ENCODE measurements around the gene CD47. TPM values are rescaled to one million over a fixed set of nuclear protein-coding genes. Genes with fewer than 3 reads are reported as not detected.

CD47 gene
- total and polyA plus RNA-seq, 2 of the 4 experiments (the other 2 are of a cell fraction), result 45.9 to 52.0 TPM

GRCh38 chr3:108097322-108098002 lies 6.6 kb upstream of the CD47 start:
- Histone ChIP-seq H3K4me3 (ENCODE audit: insufficient read depth, low read depth, low read length) (no peak overlapping the region), H3K56ac (ENCODE audit: extremely low read depth, insufficient read depth, low read length) (no peak overlapping the region), H3K4ac (ENCODE audit: low read depth, low read length) (no peak overlapping the region), H2BK120ac (ENCODE audit: low read depth, low read length) (no peak overlapping the region), H3K27ac (ENCODE audit: insufficient read depth, low read length) (no peak overlapping the region), H3K4me2 (ENCODE audit: low read depth, low read length) (no peak overlapping the region), H4K91ac (ENCODE audit: insufficient read depth, low read depth, low read length) (no peak overlapping the region), H4K5ac (ENCODE audit: low read depth, low read length) (no peak overlapping the region), H2BK15ac (ENCODE audit: low read depth, low read length) (no peak overlapping the region), H3K9ac (ENCODE audit: low read depth, low read length) (no peak overlapping the region), H2AK5ac (ENCODE audit: low read depth, low read length) (no peak overlapping the region), H3K36me3 (ENCODE audit: control insufficient read depth, insufficient read depth, low read length) (no peaks in the 10 kb centered on the region), H3K79me1 (ENCODE audit: low read depth in 1 of 2, low read length in 2 of 2) (no peaks in the 10 kb centered on the region), H3K4me1 (ENCODE audit: control insufficient read depth, insufficient read depth, low read length) (peaks cover 3% of the 10 kb centered on the region), H3K23ac (ENCODE audit: low read depth, low read length) (no peak overlapping the region), H2BK5ac (ENCODE audit: low read depth, low read length, poor library complexity, severe bottlenecking) (no peak overlapping the region), H2AK9ac (replicated peaks; ENCODE audit: low read depth, low read length, poor library complexity) (no peak overlapping the region), H3K18ac (ENCODE audit: low read depth, low read length) (no peak overlapping the region), H3K27me3 (ENCODE audit: control insufficient read depth, insufficient read depth, low read length) (no peaks in the 10 kb centered on the region), H4K20me1 (ENCODE audit: insufficient read depth, low read length) (no peaks in the 10 kb centered on the region), H3K9me1 (ENCODE audit: insufficient read depth, low read length) (no peaks in the 10 kb centered on the region), H2BK20ac (ENCODE audit: low read depth, low read length) (no peak overlapping the region), H4K8ac (ENCODE audit: low read depth in 2 of 2, low read length in 2 of 2) (no peak overlapping the region), H3K14ac (replicated peaks; ENCODE audit: low read depth, low read length) (0 out of 2 replicates have a peak overlapping the region, but pooled peaks have one; percentile 12), H2AFZ (replicated peaks; ENCODE audit: low read length, poor library complexity) (no peak overlapping the region), H3K9me3 (ENCODE audit: control insufficient read depth, insufficient read depth, low read length) (no peaks in the 10 kb centered on the region)
- in situ Hi-C loops (cut with MboI; ENCODE audit: low sequenced_read_pairs), result no loop called here
- ATAC-seq (ENCODE audit: low read depth) (no peak), DNase-seq (no peak)
- dilution Hi-C loops (cut with HindIII; ENCODE audit: low sequenced_read_pairs, unreplicated experiment), result no loop called here
- no peak for TF ChIP-seq NFE2L2 (IDR thresholded peaks at IDR 0.05; ENCODE audit: low read depth, low read length)
- ChIA-PET CTCF (no interaction called here), POLR2A (ENCODE audit: unreplicated experiment) (no interaction called here)
- WGBS, 2 experiments (ENCODE audit: extremely low coverage in 2 of 2, insufficient read length in 1 of 2), result 100% methylated on average over 1 of the region's 8 CpGs; no CpG with 5 or more reads in 1 of the 2 experiments
- intact Hi-C loops (cut with micrococcal nuclease), result loop anchor here (10.0 kb wide), 1 partner anchor 207 kb away; no protein-coding TSS in a partner anchor
- no TSS peak for BruUV-seq (replicated peaks)

Data from IMR-90 (cell line).